Measurements from ENCODE around the gene URI1. TPM values are rescaled to one million over a fixed set of nuclear protein-coding genes. Genes with fewer than 3 reads are reported as not detected.

The URI1 gene
- total RNA-seq, 4 donors from 2014 or later: 59.1 to 125 (median 67.6) TPM

DNA sequence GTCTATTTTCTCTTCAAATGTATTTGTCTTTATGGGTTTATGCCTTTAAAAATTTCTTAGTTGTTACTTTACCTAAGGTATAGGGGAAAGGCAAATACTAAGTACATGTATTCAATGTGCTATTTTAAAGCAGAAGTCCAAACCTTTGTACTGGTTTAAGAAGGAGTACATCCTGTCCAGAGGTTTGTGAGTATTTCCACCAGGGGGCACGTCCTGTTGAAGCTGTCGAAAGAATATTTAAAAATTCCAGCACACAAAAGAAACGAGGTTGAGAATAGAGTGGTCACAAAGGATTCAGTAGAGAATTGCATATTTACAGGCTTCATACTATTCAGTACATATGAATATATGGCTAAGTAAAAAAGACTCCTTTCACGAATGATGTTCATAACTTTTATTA, 59.8 kb downstream of the URI1 start:
- no peak for TF ChIP-seq POLR2A (IDR thresholded peaks at IDR 0.05)
- TF ChIP-seq, protein P1, sequence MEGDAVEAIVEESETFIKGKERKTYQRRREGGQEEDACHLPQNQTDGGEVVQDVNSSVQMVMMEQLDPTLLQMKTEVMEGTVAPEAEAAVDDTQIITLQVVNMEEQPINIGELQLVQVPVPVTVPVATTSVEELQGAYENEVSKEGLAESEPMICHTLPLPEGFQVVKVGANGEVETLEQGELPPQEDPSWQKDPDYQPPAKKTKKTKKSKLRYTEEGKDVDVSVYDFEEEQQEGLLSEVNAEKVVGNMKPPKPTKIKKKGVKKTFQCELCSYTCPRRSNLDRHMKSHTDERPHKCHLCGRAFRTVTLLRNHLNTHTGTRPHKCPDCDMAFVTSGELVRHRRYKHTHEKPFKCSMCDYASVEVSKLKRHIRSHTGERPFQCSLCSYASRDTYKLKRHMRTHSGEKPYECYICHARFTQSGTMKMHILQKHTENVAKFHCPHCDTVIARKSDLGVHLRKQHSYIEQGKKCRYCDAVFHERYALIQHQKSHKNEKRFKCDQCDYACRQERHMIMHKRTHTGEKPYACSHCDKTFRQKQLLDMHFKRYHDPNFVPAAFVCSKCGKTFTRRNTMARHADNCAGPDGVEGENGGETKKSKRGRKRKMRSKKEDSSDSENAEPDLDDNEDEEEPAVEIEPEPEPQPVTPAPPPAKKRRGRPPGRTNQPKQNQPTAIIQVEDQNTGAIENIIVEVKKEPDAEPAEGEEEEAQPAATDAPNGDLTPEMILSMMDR (IDR thresholded peaks at IDR 0.05): no peak
- DNase-seq: no peak
- Histone ChIP-seq H3K27me3 (no peaks in the 10 kb centered on the region), H3K9me3 (no peaks in the 10 kb centered on the region), H3K27ac (no peak overlapping the region), H3K36me3 (no peaks in the 10 kb centered on the region), H3K4me1 (no peaks in the 10 kb centered on the region), H3K4me3 (no peak overlapping the region)
- intact Hi-C loops (cut with DNase I; ENCODE audit: low total_unique reads): no loop called here

DNA sequence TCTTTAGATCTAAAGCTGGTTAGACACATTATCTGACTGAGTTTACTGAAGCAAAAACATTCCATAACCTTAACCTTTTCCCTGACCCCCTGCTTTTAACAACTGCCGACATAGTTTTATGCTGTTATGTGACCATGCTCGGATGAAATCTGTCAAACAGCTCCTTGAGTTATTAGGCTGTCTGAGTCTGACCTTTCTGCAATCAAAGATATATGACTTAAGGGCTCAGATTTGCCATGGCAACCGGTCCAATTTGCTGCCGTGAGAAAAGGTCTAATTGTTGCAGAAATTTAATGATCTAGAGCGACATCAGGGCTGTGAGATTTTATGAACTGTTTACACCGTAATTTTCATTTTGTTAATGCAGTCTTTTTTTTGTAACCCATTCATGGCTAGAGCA, 61.8 kb downstream of the URI1 start:
- DNase-seq: no peak
- TF ChIP-seq POLR2A (IDR thresholded peaks at IDR 0.05): no peak
- no peaks in the 10 kb centered on the region for H3K27me3 ChIP-seq
- H3K36me3 ChIP-seq: no peaks in the 10 kb centered on the region
- no peak overlapping the region for H3K27ac ChIP-seq
- intact Hi-C loops (cut with DNase I; ENCODE audit: low total_unique reads): no loop called here
- no peaks in the 10 kb centered on the region for H3K4me1 ChIP-seq
- H3K9me3 ChIP-seq: no peaks in the 10 kb centered on the region
- H3K4me3 ChIP-seq: no peak overlapping the region

DNA sequence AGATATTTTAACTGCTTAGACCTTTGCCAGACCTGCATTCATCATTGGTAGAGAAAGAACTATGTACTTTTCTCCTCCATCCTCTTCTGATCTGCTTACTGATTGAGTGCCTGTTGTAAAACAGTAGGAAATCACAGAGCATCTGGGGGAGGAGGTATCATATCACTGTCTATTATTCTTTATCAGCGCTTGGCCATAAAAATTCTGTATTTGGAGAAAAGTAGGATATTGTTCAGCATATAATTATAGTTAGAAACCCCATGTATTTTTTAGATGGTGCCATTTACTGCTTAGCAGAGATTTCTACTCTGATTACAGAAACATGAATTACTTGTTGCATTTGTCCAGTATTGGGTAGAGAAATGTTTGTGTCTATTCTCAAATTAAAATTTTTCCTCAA, 62.4 kb downstream of the URI1 start:
- Histone ChIP-seq H3K4me3 (no peak overlapping the region), H3K4me1 (no peaks in the 10 kb centered on the region), H3K27me3 (no peaks in the 10 kb centered on the region), H3K9me3 (no peaks in the 10 kb centered on the region), H3K36me3 (no peaks in the 10 kb centered on the region), H3K27ac (no peak overlapping the region)
- DNase-seq: no peak
- TF ChIP-seq, protein P1 (IDR thresholded peaks at IDR 0.05): no peak
- TF ChIP-seq POLR2A (IDR thresholded peaks at IDR 0.05): no peak
- intact Hi-C loops (cut with DNase I; ENCODE audit: low total_unique reads): no loop called here

DNA sequence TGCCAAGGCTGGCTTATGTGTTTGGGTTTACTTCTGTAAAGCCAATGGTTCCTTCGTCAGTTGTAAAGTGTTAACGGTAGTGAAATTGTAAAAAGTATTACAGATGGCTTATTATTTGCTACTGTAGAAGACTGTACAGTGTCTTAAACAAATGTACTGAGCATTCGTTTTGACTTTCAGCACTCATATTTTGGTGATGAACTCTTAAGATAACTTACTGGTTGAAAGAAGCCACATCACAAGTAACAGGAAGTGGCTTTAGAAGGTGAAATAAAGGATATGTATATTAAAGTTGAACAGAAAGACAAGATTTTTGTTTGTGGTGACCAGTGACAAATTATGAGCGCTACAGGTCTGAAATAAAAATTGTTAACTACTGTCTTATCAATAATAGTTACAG, 64.2 kb downstream of the URI1 start:
- no peaks in the 10 kb centered on the region for H3K9me3 ChIP-seq
- H3K36me3 ChIP-seq: no peaks in the 10 kb centered on the region
- no peaks in the 10 kb centered on the region for H3K4me1 ChIP-seq
- H3K4me3 ChIP-seq: no peak overlapping the region
- TF ChIP-seq POLR2A (IDR thresholded peaks at IDR 0.05): no peak
- no peaks in the 10 kb centered on the region for H3K27me3 ChIP-seq
- H3K27ac ChIP-seq: no peak overlapping the region
- intact Hi-C loops (cut with DNase I; ENCODE audit: low total_unique reads): no loop called here
- no peak for DNase-seq

DNA sequence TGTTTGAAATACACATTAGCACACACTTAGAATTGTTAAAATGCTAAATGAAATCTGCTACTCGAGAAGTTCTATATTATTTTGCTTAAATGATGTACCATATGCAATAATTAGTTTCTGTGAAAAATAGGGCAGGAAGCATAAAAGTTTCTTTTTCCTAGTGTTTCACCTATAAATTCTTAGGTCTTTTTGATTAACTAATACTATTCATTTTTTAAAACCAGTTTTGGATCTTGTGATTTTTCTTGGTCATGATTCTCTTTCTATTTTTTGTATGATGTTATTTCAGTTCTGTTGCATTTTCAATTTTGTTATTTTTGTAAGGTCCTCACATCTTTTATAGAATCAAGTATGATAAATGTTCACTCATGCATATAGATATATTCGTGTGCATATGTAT, 66.1 kb downstream of the URI1 start:
- Histone ChIP-seq H3K27ac (no peak overlapping the region), H3K9me3 (no peaks in the 10 kb centered on the region), H3K4me3 (no peak overlapping the region), H3K27me3 (no peaks in the 10 kb centered on the region), H3K36me3 (no peaks in the 10 kb centered on the region), H3K4me1 (no peaks in the 10 kb centered on the region)
- no peak for TF ChIP-seq POLR2A (IDR thresholded peaks at IDR 0.05)
- TF ChIP-seq, protein P1 (IDR thresholded peaks at IDR 0.05): no peak
- intact Hi-C loops (cut with DNase I; ENCODE audit: low total_unique reads): no loop called here
- no peak for DNase-seq

DNA sequence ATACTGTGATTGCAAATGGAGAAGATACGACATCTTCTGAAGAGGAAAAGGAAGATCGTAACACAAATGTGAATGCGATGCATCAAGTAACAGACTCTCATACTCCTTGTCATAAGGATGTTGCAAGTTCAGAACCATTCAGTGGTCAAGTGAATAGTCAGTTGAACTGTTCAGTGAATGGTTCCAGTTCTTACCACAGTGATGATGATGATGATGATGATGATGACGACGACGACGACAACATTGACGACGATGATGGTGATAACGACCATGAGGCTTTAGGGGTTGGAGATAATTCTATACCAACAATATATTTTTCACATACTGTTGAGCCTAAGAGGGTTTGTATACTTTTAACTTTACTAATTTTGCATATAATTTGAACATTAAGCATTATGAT, 67.0 kb downstream of the URI1 start:
- H3K4me1 ChIP-seq: no peaks in the 10 kb centered on the region
- no peak overlapping the region for H3K4me3 ChIP-seq
- H3K36me3 ChIP-seq: no peaks in the 10 kb centered on the region
- H3K27me3 ChIP-seq: no peaks in the 10 kb centered on the region
- no peaks in the 10 kb centered on the region for H3K9me3 ChIP-seq
- intact Hi-C loops (cut with DNase I; ENCODE audit: low total_unique reads): no loop called here
- H3K27ac ChIP-seq: no peak overlapping the region
- TF ChIP-seq POLR2A (IDR thresholded peaks at IDR 0.05): no peak
- TF ChIP-seq, protein P1 (IDR thresholded peaks at IDR 0.05): no peak
- DNase-seq: no peak
